OCI-LY3 (cell line): Measurements from ENCODE around the gene COL3A1.

Experiments
- H2AFZ ChIP-seq: fragments of 200-600, 300-600 bp; shearing (Covaris generic); 2 replicates; pipeline ENCODE4 v1.6.0; 2014; ENCODE audit warnings: antibody characterized with exemption, low read depth, low read length
- H3K27ac ChIP-seq: fragments of 200-600, 300-600 bp; sonication (generic); 2 replicates; pipeline ENCODE4 v1.5.1; 2014; ENCODE audit warnings: mild to moderate bottlenecking, low read length, moderate library complexity, mixed read lengths
- H3K27me3 ChIP-seq: fragments of 200-600, 300-600 bp; sonication (generic); 2 replicates; pipeline ENCODE4 v1.6.1; 2014; ENCODE audit warnings: low read depth, low read length, mixed read lengths
- H3K36me3 ChIP-seq: fragments of 200-600, 300-600 bp; sonication (generic); replicated peaks from 2 replicates; pipeline ENCODE3; 2014; ENCODE audit warnings: low read depth, low read length, mixed read lengths
- H3K4me1 ChIP-seq: fragments of 300-600, 200-600 bp; sonication (generic); 2 replicates; pipeline ENCODE4 v1.6.1; 2014; ENCODE audit warnings: low read length, mixed read lengths
- H3K4me2 ChIP-seq: fragments of 200-600, 300-600 bp; sonication (generic); 2 replicates; pipeline ENCODE4 v1.6.1; 2014; ENCODE audit warnings: low read length, mixed read lengths
- H3K4me3 ChIP-seq: fragments of 300-600, 200-600 bp; sonication (generic); 2 replicates; pipeline ENCODE4 v1.5.1; 2014; ENCODE audit warnings: antibody characterized with exemption, mild to moderate bottlenecking, low read length, moderate library complexity
- H3K79me2 ChIP-seq: fragments of 300-600, 200-600 bp; shearing (Covaris generic); 2 replicates; pipeline ENCODE4 v1.6.1; 2014; ENCODE audit warnings: mild to moderate bottlenecking, low read length, mixed read lengths
- H3K9ac ChIP-seq: fragments of 300-600, 200-600 bp; shearing (Covaris generic); 2 replicates; pipeline ENCODE4 v1.6.0; 2014; ENCODE audit warnings: mild to moderate bottlenecking, low read length, moderate library complexity
- H3K9me3 ChIP-seq: fragments of 200-600, 300-600 bp; shearing (Covaris generic); 2 replicates; pipeline ENCODE4 v1.6.1; 2014; ENCODE audit warnings: low read length, mixed read lengths; ENCODE audit not compliant: insufficient read depth
- H4K20me1 ChIP-seq: fragments of 200-600, 300-600 bp; sonication (generic); 2 replicates; pipeline ENCODE4 v1.6.1; 2016; ENCODE audit warnings: low read length, mixed read lengths; ENCODE audit not compliant: insufficient read depth
- CTCF ChIP-seq: fragments of 200-600, 300-600 bp; sonication (generic); IDR thresholded peaks from 2 replicates; pipeline ENCODE4 v1.5.1; 2014; ENCODE audit warnings: antibody characterized with exemption, low read length, low read depth
- EZH2phosphoT487 ChIP-seq: fragments of 200-600 bp; shearing (Covaris generic); IDR thresholded peaks from 2 replicates; pipeline ENCODE4 v1.6.1; 2018; ENCODE audit warnings: antibody characterized with exemption, mixed run types, low read depth

COL3A1 gene

GRCh38 chr2:189014449-189015138 lies 40.4 kb downstream of the COL3A1 start:
- no peaks in the 10 kb centered on the region for H4K20me1 ChIP-seq
- H2AFZ ChIP-seq, result no peak overlapping the region
- H3K27ac ChIP-seq, result no peak overlapping the region
- no peaks in the 10 kb centered on the region for H3K79me2 ChIP-seq
- no peak overlapping the region for H3K9ac ChIP-seq
- H3K4me2 ChIP-seq, result no peak overlapping the region
- no peaks in the 10 kb centered on the region for H3K36me3 ChIP-seq
- H3K27me3 ChIP-seq, result no peaks in the 10 kb centered on the region
- H3K9me3 ChIP-seq, result no peaks in the 10 kb centered on the region
- H3K4me3 ChIP-seq, result no peak overlapping the region
- TF ChIP-seq CTCF, result no peak
- TF ChIP-seq EZH2phosphoT487, result no peak
- no peaks in the 10 kb centered on the region for H3K4me1 ChIP-seq

- H3K9me3 ChIP-seq, result no peaks in the 10 kb centered on the region
- no peak overlapping the region for H3K27ac ChIP-seq
- TF ChIP-seq CTCF (no peak), EZH2phosphoT487 (no peak)
- no peaks in the 10 kb centered on the region for H3K36me3 ChIP-seq
- H4K20me1 ChIP-seq, result no peaks in the 10 kb centered on the region
- H3K9ac ChIP-seq, result no peak overlapping the region
- H3K4me1 ChIP-seq, result no peaks in the 10 kb centered on the region
- no peaks in the 10 kb centered on the region for H3K27me3 ChIP-seq
- no peak overlapping the region for H3K4me3 ChIP-seq
- H2AFZ ChIP-seq, result no peak overlapping the region
- no peaks in the 10 kb centered on the region for H3K79me2 ChIP-seq
- no peak overlapping the region for H3K4me2 ChIP-seq
Observed at GRCh38 chr2:189015359-189015758, 41.2 kb downstream of the COL3A1 start.

GRCh38 chr2:189016311-189016861 lies 42.2 kb downstream of the COL3A1 start:
- Histone ChIP-seq H3K36me3 (no peaks in the 10 kb centered on the region), H3K4me1 (no peaks in the 10 kb centered on the region)
- TF ChIP-seq CTCF (no peak), EZH2phosphoT487 (no peak)

GRCh38 chr2:189018631-189019030 lies 44.5 kb downstream of the COL3A1 start:
- no peak overlapping the region for H2AFZ ChIP-seq
- H3K36me3 ChIP-seq, result no peaks in the 10 kb centered on the region

More at GRCh38 chr2:189016311-189016861, 42.2 kb downstream of the COL3A1 start:
- Histone ChIP-seq H3K27me3 (no peaks in the 10 kb centered on the region), H3K9me3 (no peaks in the 10 kb centered on the region), H3K79me2 (no peaks in the 10 kb centered on the region), H3K4me3 (no peak overlapping the region), H3K27ac (no peak overlapping the region), H4K20me1 (no peaks in the 10 kb centered on the region), H3K4me2 (no peak overlapping the region), H2AFZ (no peak overlapping the region), H3K9ac (no peak overlapping the region)

More at GRCh38 chr2:189018631-189019030, 44.5 kb downstream of the COL3A1 start:
- Histone ChIP-seq H3K4me3 (no peak overlapping the region), H3K9ac (no peak overlapping the region), H3K4me2 (no peak overlapping the region), H3K27ac (no peak overlapping the region), H3K27me3 (no peaks in the 10 kb centered on the region), H3K4me1 (no peaks in the 10 kb centered on the region), H4K20me1 (no peaks in the 10 kb centered on the region), H3K9me3 (no peaks in the 10 kb centered on the region), H3K79me2 (no peaks in the 10 kb centered on the region)
- no peak for TF ChIP-seq CTCF
- TF ChIP-seq EZH2phosphoT487, result no peak
